Psoas muscle (tissue), 8 donors: ENCODE results near the gene MRPS24. TPM values are rescaled to one million over a fixed set of nuclear protein-coding genes. Genes with fewer than 3 reads are reported as not detected.

Source experiments
- ATAC-seq, 4 donors: fragments of 200-7000 bp; cut with Tn5 transposase; one replicate each; pipeline ENCODE4 v1.9.1; 2020; ENCODE audit warnings: moderate library complexity in 3 of 4, mild to moderate bottlenecking in 2 of 4
- DNase-seq, 2 donors: peaks; one replicate each; pipeline ENCODE4 v3.0.0-alpha.2; 2020
- H3K27ac ChIP-seq: fragments of 200-600 bp; one replicate; pipeline ENCODE4 v1.8.0; 2022
- H3K27me3 ChIP-seq, 3 donors: fragments of 200-600 bp in 1 of 3; one replicate each; pipeline versions ENCODE4 v1.6.1 to v1.8.0; 2013 to 2022; ENCODE audit warnings: low read length in 2 of 3, mild to moderate bottlenecking in 2 of 3, moderate library complexity in 1 of 3; ENCODE audit not compliant: insufficient read depth in 3 of 3
- H3K36me3 ChIP-seq, 2 donors: fragments of 200-600 bp in 1 of 2; one replicate each; pipeline versions ENCODE4 v1.6.1 to v1.8.0; 2013 to 2022; ENCODE audit warnings: low read depth in 1 of 2, mild to moderate bottlenecking in 1 of 2, moderate library complexity in 1 of 2; ENCODE audit not compliant: insufficient read depth in 1 of 2
- H3K4me1 ChIP-seq: fragments of 200-600 bp; one replicate; pipeline ENCODE4 v1.8.0; 2022
- H3K4me3 ChIP-seq: fragments of 200-600 bp; one replicate; pipeline ENCODE4 v1.8.0; 2022; ENCODE audit warnings: mild to moderate bottlenecking
- H3K9me3 ChIP-seq: fragments of 200-600 bp; one replicate; pipeline ENCODE4 v1.8.0; 2022
- CTCF ChIP-seq: fragments of 200-600 bp; IDR thresholded peaks from one replicate; pipeline ENCODE4 v1.8.0; 2022; ENCODE audit warnings: antibody characterized with exemption
- WGBS, 3 donors: extraction: QIAGEN DNeasy Blood & Tissue Kit; methylation state at CpG; one replicate each; pipeline versions ENCODE4 v1.1.6 to v1.1.7; 2013; 5-methylcytosine and 5-hydroxymethylcytosine counted together
- intact Hi-C, 2 donors: fragments of 100-400 bp; cut with DNase I; formaldehyde crosslinking; loops; one replicate each; pipeline versions ENCODE4 v1.11.0 to v1.14.2; 2022
- polyA plus RNA-seq, 3 donors: library from polyadenylated mRNA; stranded (reverse); fragments of 200-250 nt; gene quantifications; one replicate each; pipeline ENCODE4 v1.2.3, GENCODE V29; 2013
- total RNA-seq, 4 donors: library from RNA; stranded (reverse); fragmentation: NEBNext Ultra II Directional in 2 of 4; extraction: Animal tissue kit (Norgen Biotek cat#: 25700) in 2 of 4; gene quantifications; one replicate each; pipeline versions ENCODE4 v1.2.1 to v1.2.4, GENCODE V29; 2021 to 2023
- donor health status: healthy with polysubstance abuse.
- donor health status: DM: no; HTN: no; CAD: no; lungs with moderate emphysema.
- donor health status: Bipolar disorder and iron deficiency.
- donor health status: healthy.
- donor health status: DM: yes; HTN: yes; CAD: no.
- donor health status: DM: no; HTN: no; CAD: no.
- donor health status: DM: no; HTN: no; CAD: no.
- donor health status: DM: yes; HTN: yes; CAD: no.

Gene MRPS24
- total and polyA plus RNA-seq, 7 donors: 173 to 430 (median 200) TPM

GRCh38 chr7:43884617-43885016 is 15.3 kb upstream of the MRPS24 start:
- no peaks in the 10 kb centered on the region for H3K27me3 ChIP-seq
- WGBS, 3 donors: 68 to 87% (median 75%) methylated on average over 4 of the region's 4 CpGs
- no peak for TF ChIP-seq CTCF
- intact Hi-C loops: no loop called here
- peaks cover 5 to 76% of the 10 kb centered on the region in 2 donors for H3K36me3 ChIP-seq
- H3K27ac ChIP-seq: no peak overlapping the region
- ATAC-seq (peak; percentile 61 to 82 (median 80)), DNase-seq (no peak)
- no peaks in the 10 kb centered on the region for H3K9me3 ChIP-seq
- H3K4me3 ChIP-seq: no peak overlapping the region
- peaks cover 5% of the 10 kb centered on the region for H3K4me1 ChIP-seq

DNA sequence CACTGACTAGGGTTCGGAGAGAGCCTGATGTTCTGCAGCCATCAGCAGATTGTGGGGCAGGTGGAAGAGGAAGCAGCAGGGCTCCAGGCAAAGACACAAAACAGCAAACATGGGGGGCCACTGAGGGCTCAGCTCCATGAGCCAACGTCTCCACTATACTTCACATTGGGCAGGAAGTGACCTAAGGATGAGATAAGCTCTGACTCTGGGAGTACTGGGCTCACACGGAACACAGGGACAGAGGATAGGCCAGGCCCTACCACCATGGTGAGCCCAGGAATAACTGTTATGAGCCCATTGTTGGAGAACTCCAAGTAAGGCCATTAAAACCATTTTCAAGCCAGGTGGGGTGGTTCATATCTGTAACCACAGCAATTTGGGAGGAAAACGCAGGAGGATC is 14.9 kb upstream of the MRPS24 start:
- no peak for TF ChIP-seq CTCF
- intact Hi-C loops: no loop called here
- Histone ChIP-seq H3K9me3 (no peaks in the 10 kb centered on the region), H3K27me3 (no peaks in the 10 kb centered on the region), H3K27ac (no peak overlapping the region), H3K36me3 (peaks cover 5 to 80% of the 10 kb centered on the region in 2 donors), H3K4me3 (no peak overlapping the region), H3K4me1 (peaks cover 5% of the 10 kb centered on the region)
- no peak for DNase-seq
- WGBS, 3 donors: 80 to 90% (median 83%) methylated on average over 4 of the region's 4 CpGs
- ATAC-seq: peak in 1 of 4 donors; percentile 28

- DNase-seq: no peak
- Histone ChIP-seq H3K27ac (peak overlapping the region; percentile 23), H3K27me3 (no peaks in the 10 kb centered on the region), H3K36me3 (peaks cover 3 to 94% of the 10 kb centered on the region in 2 donors), H3K4me3 (no peak overlapping the region), H3K4me1 (peaks cover 33% of the 10 kb centered on the region), H3K9me3 (no peaks in the 10 kb centered on the region)
- intact Hi-C loops: no loop called here
- TF ChIP-seq CTCF: no peak
- no peak for ATAC-seq
- WGBS, 3 donors: 69 to 74% (median 70%) methylated on average over 5 of the region's 5 CpGs
Observed at GRCh38 chr7:43880596-43880995, 11.3 kb upstream of the MRPS24 start.

DNA sequence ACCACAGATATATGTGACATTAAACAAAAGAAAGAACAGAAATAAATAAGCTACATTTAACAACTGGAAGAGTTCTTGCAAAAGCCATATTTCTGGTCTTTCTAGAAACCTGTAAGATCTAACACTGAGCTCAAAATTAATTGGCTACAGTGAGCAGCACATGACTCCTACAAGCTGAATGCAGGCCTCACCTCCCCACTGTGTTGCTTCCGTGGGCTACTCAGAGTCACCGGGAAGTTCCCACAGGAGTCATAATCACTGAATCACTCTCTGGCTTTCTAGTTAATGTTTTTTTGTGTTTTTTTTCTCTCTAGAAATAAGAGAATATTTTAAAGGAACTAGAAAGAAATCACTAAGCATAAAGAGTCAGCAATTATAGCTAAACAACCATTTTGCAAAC is 10.2 kb upstream of the MRPS24 start:
- no peak for TF ChIP-seq CTCF
- H3K9me3 ChIP-seq: no peaks in the 10 kb centered on the region
- no peak for ATAC-seq
- peaks cover 33% of the 10 kb centered on the region for H3K4me1 ChIP-seq
- H3K27me3 ChIP-seq: no peaks in the 10 kb centered on the region
- no peak for DNase-seq
- peaks cover 3 to 94% of the 10 kb centered on the region in 2 donors for H3K36me3 ChIP-seq
- WGBS, 3 donors: 55 to 67% (median 61%) methylated on average over 2 of the region's 2 CpGs
- peak overlapping the region; percentile 9 for H3K27ac ChIP-seq
- intact Hi-C loops: no loop called here
- H3K4me3 ChIP-seq: no peak overlapping the region

- intact Hi-C loops: no loop called here
- Histone ChIP-seq H3K36me3 (peaks cover 0 to 90% of the 10 kb centered on the region in 2 donors), H3K4me1 (peaks cover 33% of the 10 kb centered on the region), H3K27me3 (no peaks in the 10 kb centered on the region), H3K9me3 (no peaks in the 10 kb centered on the region), H3K4me3 (no peak overlapping the region), H3K27ac (peak overlapping the region; percentile 83)
- DNase-seq (no peak), ATAC-seq (peak; percentile 26 to 57 (median 44))
- TF ChIP-seq CTCF: no peak
- 31 to 46% (median 35%) methylated on average over 5 of the region's 5 CpGs for whole genome bisulfite sequencing, 3 donors
Observed at GRCh38 chr7:43878867-43879266, 9.6 kb upstream of the MRPS24 start.
